Measurements from ENCODE around the gene DSTYK. TPM values are rescaled to one million over a fixed set of nuclear protein-coding genes. Genes with fewer than 3 reads are reported as not detected.
A peak's percentile ranks its signal among the peaks of the same experiment; 100 is the strongest.

DSTYK gene
- total and polyA plus RNA-seq, 2 experiments from 2014 or later: 6.1 to 10.7 TPM

DNA sequence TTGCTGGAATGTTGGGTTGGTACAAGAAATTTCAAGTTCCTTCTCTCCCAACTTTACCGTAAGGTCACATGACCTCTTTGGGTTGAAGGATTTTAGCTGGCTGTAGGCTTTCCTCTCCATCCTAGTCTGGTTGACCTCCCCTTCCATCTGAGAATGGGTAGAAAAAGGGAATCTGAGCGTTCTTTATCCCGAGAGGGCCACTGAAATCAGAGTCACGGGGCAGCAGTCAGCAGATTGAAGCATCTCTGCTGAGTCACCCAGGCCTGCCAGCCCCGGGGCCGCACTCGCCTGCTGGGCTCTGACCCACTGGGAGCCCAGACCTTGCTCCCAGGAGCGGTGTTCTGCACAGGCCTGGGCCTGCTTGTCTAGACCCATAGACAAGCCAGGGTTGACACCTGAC, 47.2 kb upstream of the DSTYK start (continued):
- TF ChIP-seq ETS1 (IDR thresholded peaks at IDR 0.05) (no peak), EZH2phosphoT487 (IDR thresholded peaks at IDR 0.05; ENCODE audit: unreplicated experiment) (no peak), ZNF114 (CRISPR knock-in tag; IDR thresholded peaks at IDR 0.05) (no peak)

DNA sequence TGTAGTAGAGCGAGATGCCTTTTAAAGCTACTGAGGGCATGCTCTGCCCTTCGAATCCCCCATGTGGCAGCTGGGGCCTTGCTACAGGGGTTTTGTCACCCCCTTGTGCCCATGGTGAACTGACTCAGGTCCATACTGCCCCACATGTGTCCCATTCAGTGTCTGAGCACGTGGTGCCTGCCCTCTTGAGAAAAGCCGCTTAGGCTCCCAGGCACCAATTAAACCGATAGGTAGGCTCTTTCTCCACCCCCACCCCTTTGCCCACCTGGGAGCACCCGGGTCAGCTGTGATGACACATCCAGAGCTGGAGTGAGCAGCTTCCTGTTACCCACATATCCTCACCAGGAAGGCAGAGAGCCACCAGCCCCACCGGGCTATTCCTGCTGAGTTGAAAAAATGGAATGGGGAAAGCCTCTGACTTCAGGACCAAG, 46.8 kb upstream of the DSTYK start:
- no peaks in the 10 kb centered on the region for H3K9me3 Mint-ChIP-seq
- no peak overlapping the region; the same call in 1 of the 2 replicates for H3K27ac Mint-ChIP-seq
- H3F3A ChIP-seq (replicated peaks; ENCODE audit: low read depth): no peaks in the 10 kb centered on the region
- no peak overlapping the region for H3K4me3 ChIP-seq
- no peak overlapping the region for H2AFZ ChIP-seq
- H3K27me3 ChIP-seq (ENCODE audit: insufficient read depth): no peaks in the 10 kb centered on the region
- no peaks in the 10 kb centered on the region for H3K36me3 Mint-ChIP-seq (ENCODE audit: low read depth)
- no peaks in the 10 kb centered on the region for H3K9me2 ChIP-seq (ENCODE audit: insufficient read depth)
- DNase-seq (ENCODE audit: low spot score): no peak
- no peaks in the 10 kb centered on the region for H3K79me2 ChIP-seq (replicated peaks; ENCODE audit: insufficient read depth)
- H3K4me3 Mint-ChIP-seq: no peak overlapping the region
- no peak overlapping the region for H3K27ac ChIP-seq (ENCODE audit: low read depth)
- no peak overlapping the region for H3K4me2 ChIP-seq
- no peak for ATAC-seq
- TF ChIP-seq, protein P1, sequence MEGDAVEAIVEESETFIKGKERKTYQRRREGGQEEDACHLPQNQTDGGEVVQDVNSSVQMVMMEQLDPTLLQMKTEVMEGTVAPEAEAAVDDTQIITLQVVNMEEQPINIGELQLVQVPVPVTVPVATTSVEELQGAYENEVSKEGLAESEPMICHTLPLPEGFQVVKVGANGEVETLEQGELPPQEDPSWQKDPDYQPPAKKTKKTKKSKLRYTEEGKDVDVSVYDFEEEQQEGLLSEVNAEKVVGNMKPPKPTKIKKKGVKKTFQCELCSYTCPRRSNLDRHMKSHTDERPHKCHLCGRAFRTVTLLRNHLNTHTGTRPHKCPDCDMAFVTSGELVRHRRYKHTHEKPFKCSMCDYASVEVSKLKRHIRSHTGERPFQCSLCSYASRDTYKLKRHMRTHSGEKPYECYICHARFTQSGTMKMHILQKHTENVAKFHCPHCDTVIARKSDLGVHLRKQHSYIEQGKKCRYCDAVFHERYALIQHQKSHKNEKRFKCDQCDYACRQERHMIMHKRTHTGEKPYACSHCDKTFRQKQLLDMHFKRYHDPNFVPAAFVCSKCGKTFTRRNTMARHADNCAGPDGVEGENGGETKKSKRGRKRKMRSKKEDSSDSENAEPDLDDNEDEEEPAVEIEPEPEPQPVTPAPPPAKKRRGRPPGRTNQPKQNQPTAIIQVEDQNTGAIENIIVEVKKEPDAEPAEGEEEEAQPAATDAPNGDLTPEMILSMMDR (conservative IDR thresholded peaks at IDR 0.05; ENCODE audit: low read depth in 2 of 2): peak in 1 of 2 experiments; percentile 33; a peak in 1 of 4 replicates
- TF ChIP-seq EZH2phosphoT487 (IDR thresholded peaks at IDR 0.05; ENCODE audit: unreplicated experiment): no peak
- H4K20me1 ChIP-seq (replicated peaks; ENCODE audit: insufficient read depth): no peaks in the 10 kb centered on the region
- H3K4me1 Mint-ChIP-seq: peaks cover 36% of the 10 kb centered on the region
- H3K4me1 ChIP-seq (ENCODE audit: insufficient read depth): peaks cover 16% of the 10 kb centered on the region
- H3K36me3 ChIP-seq (ENCODE audit: insufficient read depth): no peaks in the 10 kb centered on the region
- peaks cover 8% of the 10 kb centered on the region for H3K27me3 Mint-ChIP-seq (ENCODE audit: insufficient read depth, low read depth, poor library complexity)

GRCh38 chr1:205257735-205258134, 46.2 kb upstream of the DSTYK start:
- Mint-ChIP-seq H3K36me3 (ENCODE audit: low read depth) (no peaks in the 10 kb centered on the region), H3K4me3 (no peak overlapping the region), H3K9me3 (no peaks in the 10 kb centered on the region), H3K27me3 (ENCODE audit: insufficient read depth, low read depth, poor library complexity) (peaks cover 8% of the 10 kb centered on the region), H3K27ac (peak overlapping the region; percentile 59), H3K4me1 (peaks cover 32% of the 10 kb centered on the region)
- no peaks in the 10 kb centered on the region for H4K20me1 ChIP-seq (replicated peaks; ENCODE audit: insufficient read depth)
- ATAC-seq (no peak), DNase-seq (ENCODE audit: low spot score) (no peak)
- H3K4me3 ChIP-seq: no peak overlapping the region
- H2AFZ ChIP-seq: no peak overlapping the region
- no peaks in the 10 kb centered on the region for H3K36me3 ChIP-seq (ENCODE audit: insufficient read depth)
- H3K27ac ChIP-seq (ENCODE audit: low read depth): no peak overlapping the region
- no peak overlapping the region for H3K4me2 ChIP-seq
- no peaks in the 10 kb centered on the region for H3K9me2 ChIP-seq (ENCODE audit: insufficient read depth)
- no peaks in the 10 kb centered on the region for H3K79me2 ChIP-seq (replicated peaks; ENCODE audit: insufficient read depth)
- no peaks in the 10 kb centered on the region for H3K27me3 ChIP-seq (ENCODE audit: insufficient read depth)
- no peaks in the 10 kb centered on the region for H3F3A ChIP-seq (replicated peaks; ENCODE audit: low read depth)
- H3K4me1 ChIP-seq (ENCODE audit: insufficient read depth): peaks cover 13% of the 10 kb centered on the region
- TF ChIP-seq ZNF462 (CRISPR knock-in tag; IDR thresholded peaks at IDR 0.05) (no peak), ZNF331 (CRISPR knock-in tag; IDR thresholded peaks at IDR 0.05; ENCODE audit: low read depth) (no peak), EZH2phosphoT487 (IDR thresholded peaks at IDR 0.05; ENCODE audit: unreplicated experiment) (no peak), POLR2AphosphoS5 (IDR thresholded peaks at IDR 0.05; ENCODE audit: low read depth) (no peak)

Data from GM23338 (cell line).